ENCODE data around the gene MRPL14. TPM values are rescaled to one million over a fixed set of nuclear protein-coding genes. Genes with fewer than 3 reads are reported as not detected.
"Not testable (repeated sequence)": the region's sequence is repeated elsewhere in the genome, so short reads cannot be mapped to it uniquely, and the experiment has no call there.

The MRPL14 gene
- total RNA-seq, 8 experiments from 2014 or later, result 34.3 to 82.4 (median 56.0) TPM

GRCh38 chr6:44146685-44147084, 19.4 kb upstream of the MRPL14 start:
- ATAC-seq (replicated peaks in 6 of 8), result no peak
- 0 to 60% methylated on average over 1 of the region's 10 CpGs; no CpG with 5 or more reads in 8 of the 10 experiments for whole genome bisulfite sequencing, 10 experiments
- H3K4me1 ChIP-seq (replicated peaks in 1 of 2), result no peaks in the 10 kb centered on the region
- in situ Hi-C loops (cut with MboI; ENCODE audit: low pct_unique_long_range_greater_than_20kb in 2 of 9, low sequenced_read_pairs in 9 of 9, unreplicated experiment in 9 of 9), result no loop called here
- H3K27ac ChIP-seq, result no peak overlapping the region
- no peak overlapping the region for H3K4me3 ChIP-seq

DNA sequence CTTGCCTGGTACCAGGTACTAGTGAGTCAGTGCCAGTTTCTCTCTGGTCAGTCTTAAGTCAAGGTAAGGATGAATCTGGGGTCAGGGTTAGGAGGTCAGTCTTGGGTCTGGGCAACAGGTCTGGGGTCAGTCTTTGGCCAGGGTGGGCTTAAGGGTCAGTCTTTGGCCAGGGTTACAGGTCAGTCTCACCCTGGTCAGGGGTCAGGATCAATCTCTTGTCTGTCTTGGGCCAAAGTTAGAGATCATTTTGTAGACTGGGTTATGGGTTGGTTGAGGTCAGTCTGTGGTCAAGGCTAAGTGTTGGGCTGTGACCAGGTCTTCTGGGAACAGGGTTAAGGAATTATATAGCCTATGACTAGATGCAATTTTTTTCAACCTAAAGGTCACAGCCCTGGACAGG, 18.6 kb upstream of the MRPL14 start:
- in situ Hi-C loops (cut with MboI; ENCODE audit: low pct_unique_long_range_greater_than_20kb in 2 of 9, low sequenced_read_pairs in 9 of 9, unreplicated experiment in 9 of 9), result no loop called here
- ATAC-seq (replicated peaks in 6 of 8), result no peak
- Histone ChIP-seq H3K4me1 (replicated peaks in 1 of 2) (no peaks in the 10 kb centered on the region), H3K27ac (no peak overlapping the region), H3K4me3 (no peak overlapping the region)

DNA sequence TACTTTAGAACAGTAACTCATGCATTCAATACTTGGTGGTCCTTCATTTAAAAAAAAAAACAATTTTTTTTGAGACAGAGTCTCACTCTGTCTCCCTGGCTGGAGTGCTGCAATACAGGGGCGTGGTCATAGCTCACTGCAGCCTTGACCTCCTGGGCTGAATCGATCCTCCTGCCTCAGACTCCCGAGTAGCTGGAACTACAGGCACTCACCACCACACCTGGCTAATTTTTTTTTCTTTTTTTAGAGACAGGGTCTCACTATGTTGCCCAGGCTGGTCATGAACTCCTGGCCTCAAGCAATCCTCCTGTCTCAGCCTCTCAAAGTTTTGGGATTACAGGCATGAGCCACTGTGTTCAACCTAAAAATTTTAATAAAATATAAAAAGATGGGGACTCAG, 17.3 kb upstream of the MRPL14 start:
- ATAC-seq (replicated peaks in 6 of 8); H3K4me1 ChIP-seq (replicated peaks in 1 of 2); H3K27ac ChIP-seq; H3K4me3 ChIP-seq; in situ Hi-C loops (cut with MboI; ENCODE audit: low pct_unique_long_range_greater_than_20kb in 2 of 9, low sequenced_read_pairs in 9 of 9, unreplicated experiment in 9 of 9): not testable (repeated sequence)
- 0 to 85% (median 77%) methylated on average over 1 to 3 of the region's 3 CpGs; no CpG with 5 or more reads in 4 of the 10 experiments for WGBS, 10 experiments

DNA sequence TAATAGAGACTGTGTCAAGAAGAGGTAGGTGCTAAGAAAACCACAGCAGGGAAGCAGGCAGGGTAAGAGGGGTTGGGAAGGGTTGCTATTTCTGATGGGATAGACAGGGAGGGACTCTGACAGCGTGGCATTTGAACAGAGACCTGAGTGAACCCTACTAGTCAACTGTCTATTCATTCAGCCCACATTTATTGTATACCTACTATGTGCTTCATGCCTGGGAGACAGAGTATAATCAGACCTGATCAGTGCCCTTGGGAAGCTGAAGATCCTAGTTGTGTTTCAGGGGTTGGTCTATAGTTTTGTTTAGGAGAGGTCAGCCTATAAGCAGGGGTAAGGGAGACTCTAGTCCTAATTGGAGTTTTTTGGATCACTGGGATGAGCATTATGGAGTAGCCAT, 16.5 kb upstream of the MRPL14 start:
- 71 to 100% (median 83%) methylated on average over 1 of the region's 1 CpG; no CpG with 5 or more reads in 6 of the 10 experiments for WGBS, 10 experiments
- no peak overlapping the region for H3K27ac ChIP-seq
- no peak for ATAC-seq (replicated peaks in 6 of 8)
- in situ Hi-C loops (cut with MboI; ENCODE audit: low pct_unique_long_range_greater_than_20kb in 2 of 9, low sequenced_read_pairs in 9 of 9, unreplicated experiment in 9 of 9), result no loop called here
- no peaks in the 10 kb centered on the region for H3K4me1 ChIP-seq (replicated peaks in 1 of 2)
- H3K4me3 ChIP-seq, result no peak overlapping the region

DNA sequence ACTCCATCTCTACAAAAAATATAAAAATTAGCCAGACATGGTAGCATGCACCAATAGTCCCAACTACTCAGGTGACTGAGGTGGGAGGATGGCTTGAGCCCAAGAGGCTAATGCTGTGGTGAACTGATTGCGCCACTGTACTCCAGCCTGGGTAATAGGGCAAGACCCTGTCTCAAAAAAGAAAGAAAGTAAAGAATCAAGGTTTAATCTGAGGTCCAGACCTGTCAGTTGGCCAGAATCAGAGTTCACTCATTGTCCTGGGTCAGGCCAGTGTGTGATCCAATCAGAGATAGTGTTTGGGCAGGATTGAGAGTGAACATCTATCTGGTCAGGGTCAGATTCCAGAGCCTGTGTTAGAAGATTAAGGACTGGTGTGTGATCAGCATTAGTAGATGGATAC, 15.6 kb upstream of the MRPL14 start:
- Histone ChIP-seq H3K27ac (no peak overlapping the region), H3K4me3 (no peak overlapping the region), H3K4me1 (replicated peaks in 1 of 2) (no peaks in the 10 kb centered on the region)
- 20 to 100% (median 80%) methylated on average over 1 of the region's 1 CpG; no CpG with 5 or more reads in 7 of the 10 experiments for WGBS, 10 experiments
- in situ Hi-C loops (cut with MboI; ENCODE audit: low pct_unique_long_range_greater_than_20kb in 2 of 9, low sequenced_read_pairs in 9 of 9, unreplicated experiment in 9 of 9), result no loop called here
- ATAC-seq (replicated peaks in 6 of 8), result no peak

DNA sequence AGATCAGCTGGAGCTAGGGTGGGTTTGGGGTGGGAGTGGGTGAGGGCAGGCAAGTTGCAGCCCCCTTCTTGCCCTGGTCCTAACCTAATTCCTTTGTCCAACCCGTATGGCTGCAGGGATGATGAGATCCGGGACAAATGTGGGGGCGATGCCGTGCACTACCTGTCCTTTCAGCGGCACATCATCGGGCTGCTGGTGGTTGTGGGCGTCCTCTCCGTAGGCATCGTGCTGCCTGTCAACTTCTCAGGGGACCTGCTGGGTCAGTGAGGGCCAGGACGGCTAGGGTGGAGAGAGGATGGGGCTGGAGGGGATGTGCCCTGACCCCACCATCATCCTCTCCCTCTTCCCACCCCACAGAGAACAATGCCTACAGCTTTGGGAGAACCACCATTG, 12.1 kb upstream of the MRPL14 start:
- no peak for ATAC-seq (replicated peaks in 6 of 8)
- in situ Hi-C loops (cut with MboI; ENCODE audit: low pct_unique_long_range_greater_than_20kb in 2 of 9, low sequenced_read_pairs in 9 of 9, unreplicated experiment in 9 of 9), result no loop called here
- H3K27ac ChIP-seq, result no peak overlapping the region
- H3K4me3 ChIP-seq, result no peak overlapping the region
- peaks cover 0 to 4% of the 10 kb centered on the region in 2 donors for H3K4me1 ChIP-seq (replicated peaks in 1 of 2)
- 60 to 98% (median 60%) methylated on average over 1 to 8 of the region's 10 CpGs; no CpG with 5 or more reads in 7 of the 10 experiments for WGBS, 10 experiments

GRCh38 chr6:44138717-44139350, 11.6 kb upstream of the MRPL14 start:
- ATAC-seq (replicated peaks in 6 of 8), result peak in 1 of 8 experiments; percentile 30
- Histone ChIP-seq H3K4me1 (replicated peaks in 1 of 2) (peaks cover 0 to 4% of the 10 kb centered on the region in 2 donors), H3K27ac (no peak overlapping the region), H3K4me3 (no peak overlapping the region)
- in situ Hi-C loops (cut with MboI; ENCODE audit: low pct_unique_long_range_greater_than_20kb in 2 of 9, low sequenced_read_pairs in 9 of 9, unreplicated experiment in 9 of 9), result no loop called here
- WGBS, 10 experiments, result 40 to 80% (median 71%) methylated on average over 1 to 2 of the region's 6 CpGs; no CpG with 5 or more reads in 4 of the 10 experiments

- Histone ChIP-seq H3K27ac (no peak overlapping the region), H3K4me1 (replicated peaks in 1 of 2) (peaks cover 10 to 14% of the 10 kb centered on the region in 2 donors), H3K4me3 (no peak overlapping the region)
- 80 to 100% (median 100%) methylated on average over 1 of the region's 7 CpGs; no CpG with 5 or more reads in 7 of the 10 experiments for WGBS, 10 experiments
- in situ Hi-C loops (cut with MboI; ENCODE audit: low pct_unique_long_range_greater_than_20kb in 2 of 9, low sequenced_read_pairs in 9 of 9, unreplicated experiment in 9 of 9), result no loop called here
- no peak for ATAC-seq (replicated peaks in 6 of 8)
These were observed 8.6 kb upstream of the MRPL14 start for GRCh38 chr6:44135875-44136274.

- Histone ChIP-seq H3K27ac (no peak overlapping the region), H3K4me1 (replicated peaks in 1 of 2) (peaks cover 10 to 14% of the 10 kb centered on the region in 2 donors), H3K4me3 (no peak overlapping the region)
- ATAC-seq (replicated peaks in 6 of 8), result no peak
- WGBS, 10 experiments, result 50 to 98% (median 91%) methylated on average over 1 to 8 of the region's 10 CpGs; no CpG with 5 or more reads in 7 of the 10 experiments
- in situ Hi-C loops (cut with MboI; ENCODE audit: low pct_unique_long_range_greater_than_20kb in 2 of 9, low sequenced_read_pairs in 9 of 9, unreplicated experiment in 9 of 9), result no loop called here
These were observed 8.0 kb upstream of the MRPL14 start for GRCh38 chr6:44135173-44135758.

DNA sequence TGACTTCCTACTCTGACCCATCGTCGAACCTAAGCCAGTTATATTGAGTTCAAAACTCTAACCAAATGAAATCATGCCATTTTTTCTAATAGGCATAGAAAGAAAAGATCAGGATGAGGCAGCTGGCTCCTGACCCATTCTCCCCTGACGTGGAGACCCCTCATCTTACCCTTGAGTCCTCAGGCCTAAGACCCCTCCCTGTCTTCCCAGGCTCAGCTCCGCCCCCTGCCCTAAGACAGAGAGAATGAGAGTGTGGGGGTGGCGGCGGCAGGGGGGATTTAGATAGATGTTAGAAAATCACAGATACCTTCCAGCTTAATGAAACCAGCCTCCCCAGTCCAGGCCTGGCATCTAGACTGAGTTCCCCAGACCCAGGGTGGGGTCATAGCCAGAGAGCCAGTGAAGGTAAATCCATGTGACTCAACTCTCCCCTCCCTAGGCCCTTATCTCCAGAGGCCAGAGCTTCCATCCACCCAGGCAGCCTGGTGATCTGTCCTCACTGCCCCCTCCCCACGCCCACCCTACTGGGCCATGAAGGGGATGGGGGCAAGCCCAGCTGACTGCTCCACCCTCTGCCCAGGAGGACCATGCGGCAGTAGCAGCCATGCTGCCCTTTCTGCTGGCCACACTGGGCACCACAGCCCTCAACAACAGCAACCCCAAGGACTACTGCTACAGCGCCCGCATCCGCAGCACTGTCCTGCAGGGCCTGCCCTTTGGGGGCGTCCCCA, 6.9 kb upstream of the MRPL14 start:
- Histone ChIP-seq H3K27ac (no peak overlapping the region), H3K4me3 (no peak overlapping the region), H3K4me1 (replicated peaks in 1 of 2) (peaks cover 10 to 14% of the 10 kb centered on the region in 2 donors)
- no peak for ATAC-seq (replicated peaks in 6 of 8)
- in situ Hi-C loops (cut with MboI; ENCODE audit: low pct_unique_long_range_greater_than_20kb in 2 of 9, low sequenced_read_pairs in 9 of 9, unreplicated experiment in 9 of 9), result no loop called here
- 72 to 100% (median 96%) methylated on average over 1 to 7 of the region's 12 CpGs; no CpG with 5 or more reads in 4 of the 10 experiments for WGBS, 10 experiments

GRCh38 chr6:44133003-44133931, 6.0 kb upstream of the MRPL14 start:
- peaks cover 14 to 19% of the 10 kb centered on the region in 2 donors for H3K4me1 ChIP-seq (replicated peaks in 1 of 2)
- no peak overlapping the region for H3K27ac ChIP-seq
- peak; percentile 89 to 99 (median 96) for ATAC-seq (replicated peaks in 6 of 8)
- peak overlapping the region in 1 of 5 donors; percentile 14 for H3K4me3 ChIP-seq
- in situ Hi-C loops (cut with MboI; ENCODE audit: low pct_unique_long_range_greater_than_20kb in 2 of 9, low sequenced_read_pairs in 9 of 9, unreplicated experiment in 9 of 9), result no loop called here
- WGBS, 10 experiments, result 8 to 100% (median 34%) methylated on average over 1 to 5 of the region's 9 CpGs; no CpG with 5 or more reads in 3 of the 10 experiments

DNA sequence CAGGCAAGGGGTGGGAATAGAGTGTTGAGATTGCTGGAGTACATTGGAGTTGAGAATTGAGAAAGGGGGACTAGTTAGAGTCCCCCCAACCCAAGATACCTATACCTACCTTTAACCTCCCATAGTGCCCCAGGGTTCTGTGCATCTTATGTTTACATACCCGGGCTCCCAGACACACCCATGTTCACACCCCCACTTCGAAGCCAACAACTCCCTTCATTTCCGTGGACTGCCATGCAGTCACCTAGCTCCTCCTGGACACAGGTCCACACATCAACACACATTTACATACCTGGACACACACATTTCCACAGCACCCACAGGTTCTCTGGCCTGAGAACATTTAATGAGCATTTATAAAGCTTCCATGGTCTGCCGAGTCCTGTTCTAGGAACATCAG, 5.2 kb upstream of the MRPL14 start:
- no peak overlapping the region for H3K27ac ChIP-seq
- ATAC-seq (replicated peaks in 6 of 8), result no peak
- 29 to 100% (median 93%) methylated on average over 1 to 4 of the region's 4 CpGs; no CpG with 5 or more reads in 5 of the 10 experiments for WGBS, 10 experiments

More for the DNA sequence above, 5.2 kb upstream of the MRPL14 start:
- in situ Hi-C loops (cut with MboI; ENCODE audit: low pct_unique_long_range_greater_than_20kb in 2 of 9, low sequenced_read_pairs in 9 of 9, unreplicated experiment in 9 of 9), result no loop called here
- Histone ChIP-seq H3K4me3 (no peak overlapping the region), H3K4me1 (replicated peaks in 1 of 2) (peaks cover 14 to 19% of the 10 kb centered on the region in 2 donors)
